GM20431 (cell line): Measurements from ENCODE around the gene R3HCC1L.
"Not testable (repeated sequence)": the region's sequence is repeated elsewhere in the genome, so short reads cannot be mapped to it uniquely, and the experiment has no call there.

Experiments used
- in situ Hi-C: fragments of 300-500 bp; cut with MseI, MboI; formaldehyde crosslinking; loops from one replicate; pipeline ENCODE4 v1.15.0; 2020; ENCODE audit warnings: low sequenced_read_pairs; ENCODE audit not compliant: unreplicated experiment

Gene R3HCC1L

GRCh38 chr10:98224509-98224908 is 90.1 kb downstream of the R3HCC1L start:
- in situ Hi-C loops, result no loop called here

- in situ Hi-C loops, result no loop called here
These were observed 90.5 kb downstream of the R3HCC1L start for GRCh38 chr10:98224996-98225395.

GRCh38 chr10:98226508-98227144 is 92.2 kb downstream of the R3HCC1L start:
- in situ Hi-C loops, result no loop called here

GRCh38 chr10:98227713-98228112 is 93.3 kb downstream of the R3HCC1L start:
- in situ Hi-C loops, result not testable (repeated sequence)

GRCh38 chr10:98228266-98228665 is 93.8 kb downstream of the R3HCC1L start:
- in situ Hi-C loops, result not testable (repeated sequence)

- in situ Hi-C loops, result no loop called here
These were observed 97.0 kb downstream of the R3HCC1L start for GRCh38 chr10:98231417-98231816.

- in situ Hi-C loops, result no loop called here
These were observed 101.4 kb downstream of the R3HCC1L start for GRCh38 chr10:98235846-98236245.

- in situ Hi-C loops, result no loop called here
These were observed 102.4 kb downstream of the R3HCC1L start for GRCh38 chr10:98236862-98237261.

GRCh38 chr10:98238391-98238790 is 103.9 kb downstream of the R3HCC1L start:
- in situ Hi-C loops, result no loop called here

GRCh38 chr10:98240524-98240923 is 106.1 kb downstream of the R3HCC1L start:
- in situ Hi-C loops, result no loop called here

- in situ Hi-C loops, result no loop called here
These were observed 108.4 kb downstream of the R3HCC1L start for GRCh38 chr10:98242823-98243222.

- in situ Hi-C loops, result no loop called here
These were observed 109.7 kb downstream of the R3HCC1L start for GRCh38 chr10:98244141-98244540.

GRCh38 chr10:98244586-98244985 is 110.1 kb downstream of the R3HCC1L start:
- in situ Hi-C loops, result no loop called here

GRCh38 chr10:98246911-98247805 is 112.7 kb downstream of the R3HCC1L start:
- in situ Hi-C loops, result no loop called here

GRCh38 chr10:98248018-98248417 is 113.6 kb downstream of the R3HCC1L start:
- in situ Hi-C loops, result no loop called here

- in situ Hi-C loops, result no loop called here
These were observed 114.7 kb downstream of the R3HCC1L start for GRCh38 chr10:98249134-98249533.

- in situ Hi-C loops, result no loop called here
These were observed 116.9 kb downstream of the R3HCC1L start for GRCh38 chr10:98251399-98251798.

- in situ Hi-C loops, result no loop called here
These were observed 118.0 kb downstream of the R3HCC1L start for GRCh38 chr10:98252464-98252863.

- in situ Hi-C loops, result no loop called here
These were observed 119.0 kb downstream of the R3HCC1L start for GRCh38 chr10:98253499-98253898.

- in situ Hi-C loops, result no loop called here
These were observed 119.9 kb downstream of the R3HCC1L start for GRCh38 chr10:98254234-98254974.
